Mononuclear cell (primary cell): ENCODE data around the gene PHOSPHO1. TPM values are rescaled to one million over a fixed set of nuclear protein-coding genes. Genes with fewer than 3 reads are reported as not detected.
"Not testable (repeated sequence)": the region's sequence is repeated elsewhere in the genome, so short reads cannot be mapped to it uniquely, and the experiment has no call there.

Experiments used
- H3K27me3 ChIP-seq: 2 replicates; pipeline ENCODE4 v1.6.0; 2011; ENCODE audit warnings: low read length, control low read depth; ENCODE audit not compliant: insufficient read depth
- H3K4me1 ChIP-seq: 2 replicates; pipeline ENCODE4 v1.5.1; 2011; ENCODE audit warnings: mild to moderate bottlenecking, low read length, control low read depth; ENCODE audit not compliant: insufficient read depth
- H3K4me3 ChIP-seq: 2 replicates; pipeline ENCODE4 v1.5.1; 2011; ENCODE audit warnings: mild to moderate bottlenecking, low read length, moderate library complexity
- H3K9me3 ChIP-seq: 2 replicates; pipeline ENCODE4 v1.5.1; 2011; ENCODE audit warnings: low read depth, mild to moderate bottlenecking, control low read depth, low read length
- total RNA-seq: library from RNA; depleted of rRNA; stranded (reverse); fragments of >200 nt; gene quantifications from one replicate; pipeline ENCODE4 v1.2.3, GENCODE V29; 2012

Gene PHOSPHO1
- total RNA-seq, 1 donor = 0.21 TPM

DNA sequence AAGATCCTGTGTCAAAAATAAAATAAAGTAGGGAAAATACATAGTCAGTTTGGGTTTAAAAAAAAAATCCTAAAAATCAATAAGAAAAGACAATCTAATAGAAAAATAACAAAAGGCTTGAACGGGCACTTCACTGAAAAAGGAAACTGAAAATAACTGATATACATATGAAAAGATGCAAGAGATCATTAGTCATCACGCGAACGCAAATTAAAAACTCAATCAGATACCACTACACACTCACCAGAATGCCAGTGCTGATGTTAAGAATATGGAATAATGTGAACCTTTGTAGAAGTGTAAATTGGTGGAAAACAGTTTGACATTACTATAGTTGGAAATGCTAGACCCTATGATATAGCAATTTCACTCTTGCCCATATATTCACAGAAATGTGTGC lies 34.8 kb downstream of the PHOSPHO1 start:
- H3K27me3 ChIP-seq = no peaks in the 10 kb centered on the region
- peaks cover 33% of the 10 kb centered on the region for H3K4me1 ChIP-seq
- H3K9me3 ChIP-seq = no peaks in the 10 kb centered on the region
- no peak overlapping the region for H3K4me3 ChIP-seq

DNA sequence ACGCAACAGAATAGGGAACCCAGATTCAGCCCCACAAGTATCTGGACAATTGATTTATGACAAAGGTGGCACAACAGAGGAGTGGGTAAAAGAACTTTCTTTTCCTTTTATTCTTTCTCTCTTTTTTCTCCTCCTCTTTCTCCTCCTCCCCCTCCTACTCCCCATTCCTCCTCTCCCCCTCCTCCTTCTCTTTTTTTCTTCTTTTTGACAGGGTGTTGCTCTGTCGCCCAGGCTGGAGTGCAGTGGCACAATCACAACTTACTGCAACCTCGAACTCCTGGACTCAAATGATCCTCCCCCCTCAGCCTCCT lies 36.3 kb downstream of the PHOSPHO1 start:
- peaks cover 30% of the 10 kb centered on the region for H3K4me1 ChIP-seq
- no peak overlapping the region for H3K4me3 ChIP-seq
- H3K27me3 ChIP-seq = no peaks in the 10 kb centered on the region
- no peaks in the 10 kb centered on the region for H3K9me3 ChIP-seq

DNA sequence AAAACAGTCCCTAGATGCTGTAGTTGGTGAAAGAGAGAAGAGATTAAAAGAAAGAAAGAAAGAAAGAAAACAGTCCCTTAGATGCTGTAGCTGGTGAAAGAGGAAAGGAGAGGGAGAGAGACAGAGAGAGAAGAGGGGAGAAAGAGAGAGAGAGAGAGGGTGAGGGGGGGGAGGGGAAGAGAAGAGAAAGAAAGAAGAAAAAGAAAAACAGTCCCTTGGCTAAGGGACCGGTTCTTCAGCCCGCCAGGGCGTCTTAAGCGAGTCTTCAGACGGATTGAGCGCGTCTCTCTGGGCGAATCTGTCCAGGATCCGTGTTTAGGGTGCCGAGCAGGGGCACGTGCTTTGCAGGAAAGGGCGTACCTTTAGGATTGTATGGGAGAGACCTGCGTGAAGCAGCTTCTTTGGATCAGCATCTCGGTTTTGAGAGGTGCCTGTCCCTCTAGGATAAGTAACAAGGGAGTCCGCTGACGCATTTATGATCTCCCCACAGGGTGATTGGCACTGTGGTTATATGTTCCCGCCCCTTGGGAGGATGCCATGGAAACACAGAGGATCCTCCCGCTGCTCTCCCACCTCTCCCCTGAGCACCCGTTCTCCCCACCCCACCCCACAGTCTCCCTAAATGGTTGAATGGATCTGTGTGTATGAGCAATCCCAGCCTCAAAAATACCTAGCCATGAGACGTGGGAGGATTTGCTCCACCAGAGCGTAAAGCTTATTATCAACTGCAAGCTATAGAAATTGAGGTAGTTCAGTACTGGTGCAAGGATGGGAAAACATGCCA lies 36.9 kb downstream of the PHOSPHO1 start:
- H3K9me3 ChIP-seq = no peaks in the 10 kb centered on the region
- H3K4me1 ChIP-seq = peaks cover 30% of the 10 kb centered on the region
- H3K27me3 ChIP-seq = no peaks in the 10 kb centered on the region
- H3K4me3 ChIP-seq = peak overlapping the region; percentile 80

DNA sequence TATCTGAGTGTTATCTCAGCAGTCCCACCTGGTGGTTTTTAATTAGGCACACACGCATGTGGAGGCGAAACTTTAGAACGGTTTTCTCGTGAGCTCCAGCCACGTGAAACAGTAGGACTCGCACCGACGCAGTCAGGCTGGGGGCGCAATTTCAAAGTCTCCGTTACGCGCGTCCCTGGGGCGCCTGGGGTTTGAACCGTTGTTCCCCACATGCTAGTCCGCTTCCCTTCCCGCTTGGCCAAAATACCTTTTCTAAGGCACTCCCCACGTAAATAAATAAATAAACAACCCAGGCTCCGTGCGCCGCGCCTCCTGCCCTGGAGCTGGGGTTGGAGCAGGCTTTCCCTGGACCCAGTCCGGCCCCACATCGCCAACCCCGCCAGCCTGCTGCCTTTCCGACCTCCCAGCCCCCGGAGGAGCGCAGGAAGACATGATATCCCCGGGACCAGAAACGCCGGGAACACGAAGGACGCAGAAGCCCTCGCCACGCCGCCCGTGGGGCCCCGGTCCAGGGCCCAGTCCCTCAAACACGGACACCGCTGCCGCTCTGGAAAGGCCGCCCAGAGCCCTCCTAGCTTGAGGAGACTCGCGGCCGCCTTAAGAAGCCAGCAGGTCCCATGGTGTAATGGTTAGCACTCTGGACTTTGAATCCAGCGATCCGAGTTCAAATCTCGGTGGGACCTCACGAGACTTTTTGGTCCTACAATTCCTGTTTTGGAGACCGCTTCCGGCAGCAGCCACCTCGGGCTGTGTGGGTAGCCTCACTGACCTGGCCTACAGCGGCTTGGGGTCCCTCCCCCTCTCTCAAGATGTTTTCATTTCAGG lies 38.5 kb downstream of the PHOSPHO1 start:
- Histone ChIP-seq H3K4me1 (peaks cover 30% of the 10 kb centered on the region), H3K9me3 (no peaks in the 10 kb centered on the region), H3K4me3 (peak overlapping the region; percentile 80), H3K27me3 (no peaks in the 10 kb centered on the region)

DNA sequence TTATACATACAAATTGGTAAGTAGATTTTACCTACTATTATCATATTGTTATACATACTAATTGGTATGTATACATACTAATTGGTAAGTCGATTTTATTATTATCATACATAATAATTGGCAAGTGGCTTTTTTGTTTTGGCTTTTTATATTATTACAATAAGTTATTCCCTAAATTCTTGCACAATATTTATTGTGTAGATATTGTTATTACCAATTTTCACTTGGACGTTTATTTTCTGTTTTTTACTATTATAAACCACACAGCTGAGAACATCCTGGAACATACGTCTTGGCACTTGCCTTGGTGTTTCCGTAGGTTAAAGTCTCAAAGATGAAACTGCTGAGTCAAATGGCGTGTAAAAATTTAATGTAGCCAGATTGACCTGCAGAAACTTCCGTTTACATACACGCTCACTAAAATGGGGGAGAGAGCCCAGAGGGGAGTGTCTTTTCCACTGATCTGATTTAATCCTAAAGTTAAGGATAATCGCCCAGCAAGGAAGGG lies 39.1 kb downstream of the PHOSPHO1 start:
- no peaks in the 10 kb centered on the region for H3K27me3 ChIP-seq
- peaks cover 30% of the 10 kb centered on the region for H3K4me1 ChIP-seq
- H3K4me3 ChIP-seq = peak overlapping the region; percentile 80
- no peaks in the 10 kb centered on the region for H3K9me3 ChIP-seq

DNA sequence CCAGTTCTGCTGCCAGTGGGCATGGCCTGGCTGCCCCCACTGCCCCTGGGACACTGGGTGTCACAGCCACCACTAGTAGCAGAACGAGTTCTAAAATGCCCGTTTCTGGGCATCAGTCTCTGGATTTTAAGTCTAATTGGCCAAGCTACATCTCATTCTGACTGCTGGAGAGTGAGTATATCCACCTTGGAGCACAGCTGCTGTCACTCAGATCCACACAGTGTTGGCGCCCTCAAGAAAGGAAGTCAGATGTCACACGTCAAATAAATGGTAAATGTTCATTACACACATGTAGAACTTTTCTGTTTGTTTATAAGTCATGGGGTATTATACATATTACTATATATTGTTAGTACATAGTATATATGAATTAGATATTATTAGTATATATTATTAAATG lies 39.7 kb downstream of the PHOSPHO1 start:
- peaks cover 30% of the 10 kb centered on the region for H3K4me1 ChIP-seq
- no peaks in the 10 kb centered on the region for H3K27me3 ChIP-seq
- H3K9me3 ChIP-seq = no peaks in the 10 kb centered on the region
- no peak overlapping the region for H3K4me3 ChIP-seq

DNA sequence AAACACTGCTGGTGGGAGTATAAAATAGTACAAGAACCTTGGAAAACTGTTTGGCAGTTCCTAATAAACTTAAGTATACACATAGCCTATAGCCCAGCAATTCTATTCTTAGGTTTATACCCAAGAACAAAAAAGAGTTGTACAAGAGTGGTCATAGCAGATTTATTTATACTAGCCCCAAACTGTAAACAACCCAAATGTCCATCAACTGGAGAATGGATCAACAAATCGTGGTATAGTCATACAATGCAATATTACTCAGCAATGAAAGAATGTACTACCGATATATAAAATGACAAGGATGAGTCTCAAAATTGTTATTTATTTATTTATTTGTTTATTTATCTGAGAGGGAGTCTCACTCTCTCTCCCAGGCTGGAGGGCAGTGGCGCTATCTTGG lies 43.3 kb downstream of the PHOSPHO1 start:
- no peak overlapping the region for H3K4me3 ChIP-seq
- H3K27me3 ChIP-seq = no peaks in the 10 kb centered on the region
- H3K4me1 ChIP-seq = peaks cover 14% of the 10 kb centered on the region
- H3K9me3 ChIP-seq = no peaks in the 10 kb centered on the region

DNA sequence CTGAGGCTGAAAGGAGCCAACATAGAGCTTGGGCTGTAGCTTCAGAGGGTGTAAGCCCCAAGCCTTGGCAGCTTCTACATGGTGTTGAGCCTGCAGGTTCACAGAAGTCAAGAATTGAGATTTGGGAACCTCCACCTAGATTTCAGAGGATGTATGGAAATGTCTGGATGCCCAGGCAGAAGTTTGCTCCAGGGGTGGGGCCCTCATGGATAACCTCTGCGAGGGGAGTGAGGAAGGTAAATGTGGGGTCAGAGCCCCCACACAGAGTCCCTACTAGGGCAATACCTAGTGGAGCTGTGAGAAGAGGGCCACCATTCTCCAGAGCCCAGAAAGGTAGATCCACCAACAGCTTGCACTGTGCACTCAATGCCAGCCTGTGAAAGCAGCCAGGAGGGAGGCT lies 45.2 kb downstream of the PHOSPHO1 start:
- not testable (repeated sequence) for H3K4me1 ChIP-seq

DNA sequence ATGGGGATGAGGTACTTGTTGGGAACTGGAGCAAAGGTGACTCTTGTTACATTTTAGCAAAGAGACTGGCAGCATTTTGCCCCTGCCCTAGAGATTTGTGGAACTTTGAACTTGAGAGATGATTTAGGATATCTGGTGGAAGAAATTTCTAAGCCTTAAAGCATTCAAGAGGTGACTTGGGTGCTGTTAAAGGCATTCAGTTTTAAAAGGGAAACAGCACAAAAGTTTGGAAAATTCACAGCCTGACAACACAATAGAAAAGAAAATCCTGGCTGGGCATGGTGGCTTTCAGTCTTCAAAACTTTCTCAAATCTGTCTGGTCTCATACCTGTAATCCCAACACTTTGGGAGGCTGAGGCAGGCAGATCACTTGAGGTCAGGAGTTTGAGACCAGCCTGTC lies 46.1 kb downstream of the PHOSPHO1 start:
- H3K4me1 ChIP-seq, H3K27me3 ChIP-seq, H3K9me3 ChIP-seq, H3K4me3 ChIP-seq: not testable (repeated sequence)

More for the DNA sequence above, 45.2 kb downstream of the PHOSPHO1 start:
- H3K27me3 ChIP-seq, H3K9me3 ChIP-seq, H3K4me3 ChIP-seq: not testable (repeated sequence)

DNA sequence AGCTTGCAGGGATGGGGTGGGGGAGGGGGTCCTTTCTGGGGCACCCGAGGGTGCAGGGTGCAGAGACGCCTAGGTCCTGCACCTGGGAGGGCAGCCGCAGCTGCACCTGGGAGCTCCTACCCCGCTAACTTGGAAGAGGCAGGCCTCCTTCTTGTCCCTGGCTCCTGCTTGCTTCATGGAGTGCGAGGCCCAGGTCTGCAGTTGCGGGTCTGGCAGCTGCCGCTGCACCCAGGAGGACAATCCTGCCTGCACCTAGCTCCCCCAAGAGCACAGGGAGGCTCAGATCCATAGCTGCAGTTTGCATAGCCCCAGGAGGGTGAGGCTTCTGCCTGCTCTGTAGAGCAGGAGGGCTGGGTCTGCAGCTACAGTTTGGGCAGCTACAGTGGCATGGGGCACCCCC lies 46.8 kb downstream of the PHOSPHO1 start:
- Histone ChIP-seq H3K9me3 (no peaks in the 10 kb centered on the region), H3K27me3 (no peaks in the 10 kb centered on the region), H3K4me3 (no peak overlapping the region), H3K4me1 (no peaks in the 10 kb centered on the region)

DNA sequence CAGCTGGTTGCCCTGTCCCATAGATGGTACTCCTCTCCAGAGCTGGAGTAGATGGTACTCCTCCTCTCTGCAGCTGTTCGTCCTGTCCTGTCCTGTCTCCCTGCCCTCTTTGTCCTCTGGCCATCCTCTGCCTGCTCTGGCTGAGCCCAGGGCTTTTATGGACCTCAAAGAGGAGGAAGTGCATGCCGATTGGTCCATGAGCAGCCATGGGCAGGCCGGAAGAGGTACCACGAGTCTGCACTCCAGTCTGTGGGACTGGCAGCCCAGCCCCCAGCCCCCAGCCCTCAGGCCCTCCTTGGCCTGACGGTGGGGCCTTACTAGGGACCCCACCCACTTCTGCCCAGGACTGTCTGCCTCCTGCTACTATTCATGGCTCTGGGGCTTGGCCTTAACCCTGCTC lies 47.2 kb downstream of the PHOSPHO1 start:
- no peaks in the 10 kb centered on the region for H3K27me3 ChIP-seq
- no peaks in the 10 kb centered on the region for H3K9me3 ChIP-seq

DNA sequence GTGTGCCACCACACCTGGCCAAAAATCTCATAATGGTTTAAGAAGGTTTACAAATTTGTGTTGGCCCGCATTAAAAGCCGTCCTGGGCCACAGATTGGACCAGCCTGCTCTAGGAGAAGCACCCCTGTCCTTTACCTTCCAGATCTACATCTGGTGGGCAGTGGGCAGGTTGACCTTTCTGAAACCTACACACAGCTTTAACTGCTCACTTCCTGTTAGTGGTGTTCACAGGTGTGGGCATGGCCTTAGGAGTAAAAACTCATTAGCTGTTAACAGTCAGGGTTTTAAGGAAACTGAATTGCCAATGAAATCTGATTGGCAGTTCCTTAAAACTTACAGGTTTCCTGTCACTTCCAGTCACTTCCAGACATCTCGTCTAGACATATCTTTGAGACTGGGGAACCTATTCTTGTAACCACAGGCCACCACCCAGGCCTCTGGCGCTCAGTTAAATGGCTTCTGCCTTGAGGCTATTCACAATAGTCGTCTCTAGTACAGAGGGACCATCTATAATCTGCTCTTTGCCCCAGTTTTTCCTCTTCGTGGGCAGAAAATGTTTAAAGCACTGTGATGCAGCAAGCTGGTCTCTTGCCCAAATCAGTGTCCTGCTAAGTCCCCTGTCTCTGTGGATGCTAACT lies 49.5 kb downstream of the PHOSPHO1 start:
- Histone ChIP-seq H3K9me3 (peaks cover 14% of the 10 kb centered on the region), H3K27me3 (no peaks in the 10 kb centered on the region), H3K4me3 (no peak overlapping the region), H3K4me1 (no peaks in the 10 kb centered on the region)

More for the DNA sequence above, 47.2 kb downstream of the PHOSPHO1 start:
- Histone ChIP-seq H3K4me3 (no peak overlapping the region), H3K4me1 (no peaks in the 10 kb centered on the region)

DNA sequence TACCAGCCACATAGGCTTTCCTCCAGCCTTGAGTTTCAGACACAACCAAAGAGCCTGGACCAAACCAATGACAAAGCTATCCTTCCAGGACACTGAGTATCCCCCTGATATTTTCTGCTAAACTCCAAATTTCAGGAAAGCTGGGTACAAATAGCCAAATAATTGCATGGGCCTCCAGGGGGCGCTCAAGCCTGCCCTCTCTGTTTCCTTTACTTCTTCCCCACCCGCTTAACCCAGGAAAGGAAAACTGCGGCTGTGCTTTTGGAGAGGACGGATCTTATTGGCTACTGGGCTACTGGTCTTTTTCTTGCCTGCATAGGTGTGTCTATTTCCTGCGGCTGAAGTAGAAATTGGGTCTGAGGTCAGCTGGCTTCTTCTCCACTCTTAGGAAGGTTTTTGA lies 50.3 kb downstream of the PHOSPHO1 start:
- Histone ChIP-seq H3K9me3 (peaks cover 22% of the 10 kb centered on the region), H3K4me1 (no peaks in the 10 kb centered on the region), H3K4me3 (no peak overlapping the region), H3K27me3 (peaks cover 4% of the 10 kb centered on the region)

DNA sequence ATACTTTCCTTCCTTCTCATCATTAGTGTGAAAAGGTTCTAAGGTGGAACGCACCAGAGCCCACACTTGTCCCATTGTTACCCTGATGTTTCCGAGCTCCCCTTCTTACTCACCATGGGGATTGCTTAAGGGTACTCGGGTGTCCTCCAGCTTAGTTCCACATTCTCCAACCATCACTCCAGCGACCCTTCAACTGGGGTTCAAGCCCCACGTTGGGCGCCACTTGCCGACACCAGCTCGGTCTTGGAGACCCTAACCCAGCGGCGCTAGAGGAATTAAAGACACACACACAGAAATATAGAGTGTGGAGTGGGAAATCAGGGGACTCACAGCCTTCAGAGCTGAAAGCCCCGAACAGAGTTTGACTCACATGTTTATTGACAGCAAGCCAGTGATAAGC lies 54.6 kb downstream of the PHOSPHO1 start:
- peaks cover 24% of the 10 kb centered on the region for H3K9me3 ChIP-seq
- not testable (repeated sequence) for H3K4me1 ChIP-seq, H3K4me3 ChIP-seq, H3K27me3 ChIP-seq
